ENCODE results near the gene FGR. TPM values are rescaled to one million over a fixed set of nuclear protein-coding genes. Genes with fewer than 3 reads are reported as not detected.

Gene FGR
- total and polyA plus RNA-seq, 12 donors = 1.5 to 51.9 (median 9.6) TPM

DNA sequence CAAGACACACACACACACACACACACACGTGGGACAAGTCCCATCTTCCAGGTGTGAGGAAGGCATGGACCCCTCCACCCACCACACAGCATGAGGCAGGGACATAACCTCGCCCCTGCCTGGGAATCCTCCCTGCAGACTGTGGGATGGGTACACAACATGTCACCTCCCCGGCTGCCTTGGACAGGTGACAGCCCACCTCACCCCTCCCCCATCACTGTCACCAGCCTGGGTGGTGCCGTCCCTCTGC lies 71.7 kb downstream of the FGR start:
- no peak for TF ChIP-seq CTCF (IDR thresholded peaks at IDR 0.05)
- TF ChIP-seq POLR2A (IDR thresholded peaks at IDR 0.05) = no peak
- intact Hi-C loops (cut with DNase I) = no loop called here
- 25 to 33% (median 33%) methylated on average over 4 of the region's 4 CpGs; no CpG with 5 or more reads in 1 of the 4 donors for WGBS, 4 donors
- peak overlapping the region in 4 of 5 donors; percentile 71 to 96 (median 86) for H3K27ac ChIP-seq
- peaks cover 77 to 91% of the 10 kb centered on the region in 2 donors for H3K4me1 ChIP-seq (replicated peaks in 1 of 2)
- H3K4me3 ChIP-seq = no peak overlapping the region
- peaks cover 0 to 6% of the 10 kb centered on the region in 2 donors for H3K36me3 ChIP-seq (replicated peaks in 1 of 2)
- no peak for DNase-seq
- H3K27me3 ChIP-seq = no peaks in the 10 kb centered on the region
- H3K9me3 ChIP-seq (replicated peaks in 1 of 3) = no peaks in the 10 kb centered on the region

GRCh38 chr1:27562534-27563340 lies 72.2 kb downstream of the FGR start:
- Histone ChIP-seq H3K4me3 (no peak overlapping the region), H3K36me3 (replicated peaks in 1 of 2) (peaks cover 0 to 12% of the 10 kb centered on the region in 2 donors), H3K9me3 (replicated peaks in 1 of 3) (no peaks in the 10 kb centered on the region), H3K27me3 (no peaks in the 10 kb centered on the region), H3K27ac (peak overlapping the region; percentile 57 to 96 (median 86)), H3K4me1 (replicated peaks in 1 of 2) (peaks cover 75 to 90% of the 10 kb centered on the region in 2 donors)
- WGBS, 4 donors = 55 to 66% (median 60%) methylated on average over 15 to 18 of the region's 18 CpGs
- DNase-seq = no peak
- intact Hi-C loops (cut with DNase I) = no loop called here
- TF ChIP-seq CTCF (IDR thresholded peaks at IDR 0.05) (no peak), POLR2A (IDR thresholded peaks at IDR 0.05) (no peak)

Small RNAs within 50 kb of the gene (small RNA-seq; reads per million reads assigned to genes)
- gene AL031729.1 = 0 reads per million in 2 donors
- 0 reads per million in 2 donors for gene RNU6-949P

Other genes starting within 250 kb of the FGR start
- 1 to 10 TPM in 2 of 9 donors, under 1 TPM in 2, not detected in 5; 0.17 to 2.0 (median 0.66) TPM for gene GPR3, start 242.6 kb downstream of the FGR start, total RNA-seq
- gene GPR3, start 242.6 kb downstream of the FGR start, polyA plus RNA-seq = 1 to 10 TPM in 1 of 3 donors, under 1 TPM in 2; 0.40 to 1.0 (median 0.64) TPM
- 100 to 1,000 TPM in 4 of 9 donors, 10 to 100 TPM in 5; 17.4 to 159 (median 70.0) TPM for gene WASF2, start 145.0 kb downstream of the FGR start, total RNA-seq
- 10 to 100 TPM; 18.9 to 94.6 (median 29.0) TPM for gene WASF2, start 145.0 kb downstream of the FGR start, polyA plus RNA-seq
- gene AHDC1, start 31.0 kb downstream of the FGR start, total RNA-seq = 100 to 1,000 TPM in 1 of 9 donors, 10 to 100 TPM in 8; 15.3 to 111 (median 71.0) TPM
- 10 to 100 TPM; 10.4 to 98.5 (median 27.0) TPM for gene AHDC1, start 31.0 kb downstream of the FGR start, polyA plus RNA-seq
- gene IFI6, start 37.0 kb upstream of the FGR start, total RNA-seq = 100 to 1,000 TPM in 6 of 9 donors, 10 to 100 TPM in 3; 67.6 to 379 (median 146) TPM
- gene IFI6, start 37.0 kb upstream of the FGR start, polyA plus RNA-seq = 100 to 1,000 TPM; 213 to 611 (median 223) TPM
- 10 to 100 TPM in 4 of 9 donors, 1 to 10 TPM in 5; 4.0 to 12.4 (median 9.5) TPM for gene FAM76A, start 90.8 kb upstream of the FGR start, total RNA-seq
- 1 to 10 TPM; 2.9 to 7.6 (median 4.9) TPM for gene FAM76A, start 90.8 kb upstream of the FGR start, polyA plus RNA-seq
- 10 to 100 TPM; 27.5 to 81.9 (median 55.9) TPM for gene STX12, start 138.0 kb upstream of the FGR start, total RNA-seq
- gene STX12, start 138.0 kb upstream of the FGR start, polyA plus RNA-seq = 10 to 100 TPM; 18.4 to 72.1 (median 18.6) TPM
- 10 to 100 TPM; 20.7 to 63.5 (median 30.9) TPM for gene PPP1R8, start 195.6 kb upstream of the FGR start, total RNA-seq
- gene PPP1R8, start 195.6 kb upstream of the FGR start, polyA plus RNA-seq = 10 to 100 TPM; 16.9 to 45.0 (median 19.6) TPM
- 10 to 100 TPM in 7 of 9 donors, 1 to 10 TPM in 2; 1.9 to 58.0 (median 22.0) TPM for gene THEMIS2, start 237.4 kb upstream of the FGR start, total RNA-seq
- 10 to 100 TPM in 2 of 3 donors, 1 to 10 TPM in 1; 8.6 to 27.1 (median 13.9) TPM for gene THEMIS2, start 237.4 kb upstream of the FGR start, polyA plus RNA-seq

Data from adrenal gland (tissue), 12 donors.